ENCODE data around the gene TKFC.

The TKFC gene

DNA sequence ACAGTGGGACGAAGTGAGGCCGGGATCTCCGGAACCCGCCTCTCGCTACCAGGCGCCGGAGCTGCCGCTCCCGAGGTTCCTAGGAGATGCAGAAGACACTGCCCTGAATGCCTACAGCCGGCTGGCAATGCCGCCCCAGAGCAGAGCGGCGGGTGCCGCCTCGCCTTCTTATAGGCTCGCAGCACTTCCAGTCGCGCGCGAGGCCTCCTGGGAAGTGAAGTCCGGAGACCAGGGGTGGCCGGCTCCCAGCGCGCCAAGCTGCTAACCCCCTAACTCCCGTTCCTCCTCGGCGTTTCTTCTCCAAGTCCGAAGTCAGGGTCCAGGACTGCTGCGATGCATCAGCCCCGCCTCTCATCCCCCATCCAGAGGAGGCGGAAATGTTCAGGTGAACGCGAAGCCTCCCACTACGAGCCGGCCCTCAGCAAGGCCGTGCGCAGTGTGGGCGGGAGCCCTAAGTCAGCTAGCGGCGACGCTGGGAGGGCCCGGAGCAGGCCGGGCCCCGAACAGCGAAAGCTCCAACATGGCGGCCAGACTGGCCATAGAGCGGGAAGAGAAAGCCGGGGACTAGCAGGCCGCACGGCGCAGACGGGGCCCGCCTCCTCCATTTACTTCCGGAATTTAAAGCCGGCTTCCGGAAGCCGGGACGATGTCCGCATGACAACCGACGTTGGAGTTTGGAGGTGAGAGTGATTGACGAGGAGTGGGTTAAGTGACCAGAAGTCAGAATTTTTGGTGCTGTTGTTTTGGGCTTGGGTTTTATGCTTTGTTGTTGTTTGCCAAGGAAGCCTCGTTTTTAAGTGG, 28.9 kb downstream of the TKFC start, which contains the start of the genes CYB561A3 and TMEM138:
CYB561A3 (minus strand) TSS at position 142 of the 801 bp plus-strand sequence. CDS start 5,169 bp downstream, outside the sequence.
TMEM138 (plus strand) TSS at position 634 of the 801 bp plus-strand sequence. CDS start 2,017 bp downstream, outside the sequence.
- peak within 1 kb of the TSS; percentile 26 to 99 for H3K14ac ChIP-seq (ENCODE audit: low read length in 2 of 2)
- H3K9ac ChIP-seq (ENCODE audit: low read length) = peak within 1 kb of the TSS; percentile 97
- peak within 1 kb of the TSS; percentile 99 for H4K91ac ChIP-seq (ENCODE audit: low read length)
- peak; percentile 96 for DNase-seq
- H3K9me3 ChIP-seq (ENCODE audit: control insufficient read depth, low read length) = no peaks in the 10 kb centered on the region
- peak within 1 kb of the TSS; percentile 78 for H2AFZ ChIP-seq (ENCODE audit: low read depth, low read length)
- WGBS = under 1% methylated on average over 63 of the region's 63 CpGs
- no peaks in the 10 kb centered on the region for H3K27me3 ChIP-seq (ENCODE audit: control insufficient read depth in 1 of 2, insufficient read depth in 1 of 2, low read length in 2 of 2)
- peak within 1 kb of the TSS; percentile 78 to 93 for H3K4me3 ChIP-seq (ENCODE audit: insufficient read depth in 1 of 2, low read depth in 1 of 2, low read length in 2 of 2)
- H3K79me1 ChIP-seq (replicated peaks; ENCODE audit: low read length, poor library complexity, severe bottlenecking) = peaks cover 35% of the 10 kb centered on the region
- H3K18ac ChIP-seq (ENCODE audit: low read depth in 1 of 2, low read length in 2 of 2) = peak within 1 kb of the TSS; percentile 100
- peak within 1 kb of the TSS; percentile 61 to 64 for H2BK12ac ChIP-seq (ENCODE audit: low read length in 2 of 2)
- H2BK15ac ChIP-seq (ENCODE audit: low read depth, poor library complexity, severe bottlenecking) = peak within 1 kb of the TSS; percentile 74
- peak within 1 kb of the TSS; percentile 99 for H2BK120ac ChIP-seq (ENCODE audit: low read depth, low read length)
- no peak within 1 kb of the TSS for H2AK5ac ChIP-seq (ENCODE audit: low read length, severe bottlenecking)
- peaks cover 15 to 47% of the 10 kb centered on the region in 2 experiments for H3K36me3 ChIP-seq (ENCODE audit: control insufficient read depth in 1 of 2, insufficient read depth in 2 of 2, low read depth in 1 of 2, low read length in 2 of 2)
- peaks cover 3% of the 10 kb centered on the region for H3K4me1 ChIP-seq (ENCODE audit: control insufficient read depth, insufficient read depth, low read depth, low read length)
- H4K8ac ChIP-seq (ENCODE audit: low read length) = peak within 1 kb of the TSS; percentile 99
- H2BK5ac ChIP-seq (ENCODE audit: low read depth, low read length, poor library complexity, severe bottlenecking) = peak within 1 kb of the TSS; percentile 89
- H3K4me2 ChIP-seq (ENCODE audit: low read length, poor library complexity, severe bottlenecking) = peak within 1 kb of the TSS; percentile 90
- peak within 1 kb of the TSS; percentile 99 for H3K27ac ChIP-seq (ENCODE audit: low read length, poor library complexity, severe bottlenecking)
- peak within 1 kb of the TSS in 1 of 2 experiments; percentile 97 for H3K23ac ChIP-seq (ENCODE audit: low read length in 2 of 2)
- H3K4ac ChIP-seq (ENCODE audit: low read depth in 1 of 2, low read length in 2 of 2) = peak within 1 kb of the TSS; percentile 98 to 99

GRCh38 chr11:61362542-61362875, 29.5 kb downstream of the TKFC start:
- Histone ChIP-seq H2AK5ac (ENCODE audit: low read length, severe bottlenecking) (no peak overlapping the region), H3K36me3 (ENCODE audit: control insufficient read depth in 1 of 2, insufficient read depth in 2 of 2, low read depth in 1 of 2, low read length in 2 of 2) (peaks cover 20 to 47% of the 10 kb centered on the region in 2 experiments), H4K91ac (ENCODE audit: low read length) (peak overlapping the region; percentile 79), H3K4me1 (ENCODE audit: control insufficient read depth, insufficient read depth, low read depth, low read length) (peaks cover 3% of the 10 kb centered on the region), H3K18ac (ENCODE audit: low read depth in 1 of 2, low read length in 2 of 2) (peak overlapping the region; percentile 55 to 67), H3K23ac (ENCODE audit: low read length in 2 of 2) (no peak overlapping the region), H3K4ac (ENCODE audit: low read depth in 1 of 2, low read length in 2 of 2) (peak overlapping the region; percentile 45 to 88), H2BK15ac (ENCODE audit: low read depth, poor library complexity, severe bottlenecking) (peak overlapping the region; percentile 45), H3K27ac (ENCODE audit: low read length, poor library complexity, severe bottlenecking) (peak overlapping the region; percentile 99), H2BK120ac (ENCODE audit: low read depth, low read length) (peak overlapping the region; percentile 80), H3K4me3 (ENCODE audit: insufficient read depth in 1 of 2, low read depth in 1 of 2, low read length in 2 of 2) (peak overlapping the region; percentile 78 to 93), H3K27me3 (ENCODE audit: control insufficient read depth in 1 of 2, insufficient read depth in 1 of 2, low read length in 2 of 2) (no peaks in the 10 kb centered on the region), H2BK12ac (ENCODE audit: low read length in 2 of 2) (peak overlapping the region in 1 of 2 experiments; percentile 61), H3K4me2 (ENCODE audit: low read length, poor library complexity, severe bottlenecking) (peak overlapping the region; percentile 90), H3K9ac (ENCODE audit: low read length) (peak overlapping the region; percentile 97), H3K9me3 (ENCODE audit: control insufficient read depth, low read length) (no peaks in the 10 kb centered on the region), H3K79me1 (replicated peaks; ENCODE audit: low read length, poor library complexity, severe bottlenecking) (peaks cover 36% of the 10 kb centered on the region), H2BK5ac (ENCODE audit: low read depth, low read length, poor library complexity, severe bottlenecking) (no peak overlapping the region), H4K8ac (ENCODE audit: low read length) (peak overlapping the region; percentile 93), H3K14ac (ENCODE audit: low read length in 2 of 2) (peak overlapping the region in 1 of 2 experiments; percentile 96), H2AFZ (ENCODE audit: low read depth, low read length) (no peak overlapping the region)
- WGBS = 2% methylated on average over 12 of the region's 12 CpGs
- DNase-seq = peak; percentile 71

GRCh38 chr11:61364012-61364675, 31.1 kb downstream of the TKFC start:
- H3K4me1 ChIP-seq (ENCODE audit: control insufficient read depth, insufficient read depth, low read depth, low read length) = peaks cover 3% of the 10 kb centered on the region
- H3K23ac ChIP-seq (ENCODE audit: low read length in 2 of 2) = peak overlapping the region in 1 of 2 experiments; percentile 9
- no peak for DNase-seq
- peak overlapping the region; percentile 7 for H3K9ac ChIP-seq (ENCODE audit: low read length)
- no peak overlapping the region for H2BK120ac ChIP-seq (ENCODE audit: low read depth, low read length)
- no peak overlapping the region for H2BK5ac ChIP-seq (ENCODE audit: low read depth, low read length, poor library complexity, severe bottlenecking)
- WGBS = 98% methylated on average over 5 of the region's 5 CpGs
- peaks cover 31 to 58% of the 10 kb centered on the region in 2 experiments for H3K36me3 ChIP-seq (ENCODE audit: control insufficient read depth in 1 of 2, insufficient read depth in 2 of 2, low read depth in 1 of 2, low read length in 2 of 2)
- no peak overlapping the region for H3K4ac ChIP-seq (ENCODE audit: low read depth in 1 of 2, low read length in 2 of 2)
- H2AK5ac ChIP-seq (ENCODE audit: low read length, severe bottlenecking) = no peak overlapping the region
- no peak overlapping the region for H3K18ac ChIP-seq (ENCODE audit: low read depth in 1 of 2, low read length in 2 of 2)
- H3K9me3 ChIP-seq (ENCODE audit: control insufficient read depth, low read length) = no peaks in the 10 kb centered on the region
- H2BK12ac ChIP-seq (ENCODE audit: low read length in 2 of 2) = no peak overlapping the region
- no peak overlapping the region for H3K27ac ChIP-seq (ENCODE audit: low read length, poor library complexity, severe bottlenecking)
- H3K4me3 ChIP-seq (ENCODE audit: insufficient read depth in 1 of 2, low read depth in 1 of 2, low read length in 2 of 2) = peak overlapping the region in 1 of 2 experiments; percentile 93
- H2AFZ ChIP-seq (ENCODE audit: low read depth, low read length) = no peak overlapping the region
- H4K91ac ChIP-seq (ENCODE audit: low read length) = no peak overlapping the region
- H3K27me3 ChIP-seq (ENCODE audit: control insufficient read depth in 1 of 2, insufficient read depth in 1 of 2, low read length in 2 of 2) = no peaks in the 10 kb centered on the region
- H3K14ac ChIP-seq (ENCODE audit: low read length in 2 of 2) = no peak overlapping the region
- H3K79me1 ChIP-seq (replicated peaks; ENCODE audit: low read length, poor library complexity, severe bottlenecking) = peaks cover 33% of the 10 kb centered on the region
- H4K8ac ChIP-seq (ENCODE audit: low read length) = no peak overlapping the region
- H2BK15ac ChIP-seq (ENCODE audit: low read depth, poor library complexity, severe bottlenecking) = no peak overlapping the region
- no peak overlapping the region for H3K4me2 ChIP-seq (ENCODE audit: low read length, poor library complexity, severe bottlenecking)

GRCh38 chr11:61367406-61367805, 34.4 kb downstream of the TKFC start:
- Histone ChIP-seq H2AFZ (ENCODE audit: low read depth, low read length) (no peak overlapping the region), H3K4me3 (ENCODE audit: insufficient read depth in 1 of 2, low read depth in 1 of 2, low read length in 2 of 2) (no peak overlapping the region), H3K27me3 (ENCODE audit: control insufficient read depth in 1 of 2, insufficient read depth in 1 of 2, low read length in 2 of 2) (no peaks in the 10 kb centered on the region), H2BK5ac (ENCODE audit: low read depth, low read length, poor library complexity, severe bottlenecking) (no peak overlapping the region), H3K9ac (ENCODE audit: low read length) (no peak overlapping the region), H4K91ac (ENCODE audit: low read length) (no peak overlapping the region), H3K23ac (ENCODE audit: low read length in 2 of 2) (no peak overlapping the region), H3K4ac (ENCODE audit: low read depth in 1 of 2, low read length in 2 of 2) (no peak overlapping the region), H3K36me3 (ENCODE audit: control insufficient read depth in 1 of 2, insufficient read depth in 2 of 2, low read depth in 1 of 2, low read length in 2 of 2) (peaks cover 46 to 67% of the 10 kb centered on the region in 2 experiments), H2BK12ac (ENCODE audit: low read length in 2 of 2) (no peak overlapping the region), H2BK15ac (ENCODE audit: low read depth, poor library complexity, severe bottlenecking) (no peak overlapping the region), H3K18ac (ENCODE audit: low read depth in 1 of 2, low read length in 2 of 2) (no peak overlapping the region), H3K4me1 (ENCODE audit: control insufficient read depth, insufficient read depth, low read depth, low read length) (peaks cover 4% of the 10 kb centered on the region), H3K14ac (ENCODE audit: low read length in 2 of 2) (no peak overlapping the region), H3K79me1 (replicated peaks; ENCODE audit: low read length, poor library complexity, severe bottlenecking) (peaks cover 20% of the 10 kb centered on the region), H3K27ac (ENCODE audit: low read length, poor library complexity, severe bottlenecking) (no peak overlapping the region), H4K8ac (ENCODE audit: low read length) (no peak overlapping the region), H2AK5ac (ENCODE audit: low read length, severe bottlenecking) (no peak overlapping the region), H2BK120ac (ENCODE audit: low read depth, low read length) (no peak overlapping the region), H3K4me2 (ENCODE audit: low read length, poor library complexity, severe bottlenecking) (no peak overlapping the region), H3K9me3 (ENCODE audit: control insufficient read depth, low read length) (no peaks in the 10 kb centered on the region)
- no peak for DNase-seq
- 98% methylated on average over 2 of the region's 6 CpGs for WGBS

Data from mesenchymal stem cell (in vitro differentiated cells and primary cell).